Measurements from ENCODE around the gene GID8. TPM values are rescaled to one million over a fixed set of nuclear protein-coding genes. Genes with fewer than 3 reads are reported as not detected.

The GID8 gene
- total and polyA plus RNA-seq, 2 of the 13 experiments (the other 11 are each of a cell fraction or from before 2014, with no cell fraction given), result 39.6 to 59.8 TPM

- no peak for TF ChIP-seq ATF6 (CRISPR knock-in tag; conservative IDR thresholded peaks at IDR 0.05)
- TF ChIP-seq ZC3H13 (CRISPR knock-in tag; IDR thresholded peaks at IDR 0.05), result peak; percentile 40; the same call in 1 of the 2 replicates
- TF ChIP-seq ZNF512 (CRISPR knock-in tag; IDR thresholded peaks at IDR 0.05), result no peak
- TF ChIP-seq SOX6 (IDR thresholded peaks at IDR 0.05), result no peak
- TF ChIP-seq SOX6 (CRISPR knock-in tag; IDR thresholded peaks at IDR 0.05), result 0 out of 2 replicates have a peak, but pooled peaks have one; percentile 18
- no peak for TF ChIP-seq ZSCAN30 (CRISPR knock-in tag; IDR thresholded peaks at IDR 0.05)
- TF ChIP-seq ESRRA (CRISPR knock-in tag; IDR thresholded peaks at IDR 0.05; ENCODE audit: low read depth), result no peak
- no peak for TF ChIP-seq KLF9 (CRISPR knock-in tag; IDR thresholded peaks at IDR 0.05; ENCODE audit: low read depth)
- no peak for TF ChIP-seq ZBTB34 (CRISPR knock-in tag; IDR thresholded peaks at IDR 0.05)
- TF ChIP-seq ZNF891 (CRISPR knock-in tag; IDR thresholded peaks at IDR 0.05), result 0 out of 2 replicates have a peak, but pooled peaks have one; percentile 9
- no peak for TF ChIP-seq ZNF567 (CRISPR knock-in tag; IDR thresholded peaks at IDR 0.05; ENCODE audit: borderline replicate concordance)
- no peak for TF ChIP-seq ZNF570 (CRISPR knock-in tag; IDR thresholded peaks at IDR 0.05; ENCODE audit: borderline replicate concordance)
- peak; percentile 86; the same call in 1 of the 2 replicates for TF ChIP-seq EED (CRISPR knock-in tag; IDR thresholded peaks at IDR 0.05)
- TF ChIP-seq SPEN (CRISPR knock-in tag; IDR thresholded peaks at IDR 0.05; ENCODE audit: low read depth), result no peak
- TF ChIP-seq HOXA9 (CRISPR knock-in tag; IDR thresholded peaks at IDR 0.05; ENCODE audit: borderline replicate concordance), result no peak
- TF ChIP-seq ETV6 (CRISPR knock-in tag; conservative IDR thresholded peaks at IDR 0.05), result no peak
- no peak for TF ChIP-seq SUZ12 (IDR thresholded peaks at IDR 0.05; ENCODE audit: low read depth, low read length)
- no peak for TF ChIP-seq RXRA (CRISPR knock-in tag; IDR thresholded peaks at IDR 0.05)
- no peak for TF ChIP-seq FOXP1 (IDR thresholded peaks at IDR 0.05)
- no peak for TF ChIP-seq FOXP1 (CRISPR knock-in tag; IDR thresholded peaks at IDR 0.05)
- no peak for TF ChIP-seq SNAPC5 (CRISPR knock-in tag; IDR thresholded peaks at IDR 0.05; ENCODE audit: borderline replicate concordance)
Measured at GRCh38 chr20:62972845-62973745, 35.1 kb downstream of the GID8 start (continued).
